Stimulated activated CD4-positive, alpha-beta T cell treated with anti-CD3 and anti-CD28 coated beads, Interleukin-12 subunit alpha, Interleukin-12 subunit beta, amount 100 ng/mL, for 24 hours (primary cell): ENCODE data around the gene RASGRF2.
"Not testable (repeated sequence)": the region's sequence is repeated elsewhere in the genome, so short reads cannot be mapped to it uniquely, and the experiment has no call there.

Source experiments
- DNase-seq, 2 experiments: peaks; one replicate each; pipeline ENCODE4 v3.0.0-alpha.2; 2020; ENCODE audit warnings: low read depth in 2 of 2

The RASGRF2 gene

DNA sequence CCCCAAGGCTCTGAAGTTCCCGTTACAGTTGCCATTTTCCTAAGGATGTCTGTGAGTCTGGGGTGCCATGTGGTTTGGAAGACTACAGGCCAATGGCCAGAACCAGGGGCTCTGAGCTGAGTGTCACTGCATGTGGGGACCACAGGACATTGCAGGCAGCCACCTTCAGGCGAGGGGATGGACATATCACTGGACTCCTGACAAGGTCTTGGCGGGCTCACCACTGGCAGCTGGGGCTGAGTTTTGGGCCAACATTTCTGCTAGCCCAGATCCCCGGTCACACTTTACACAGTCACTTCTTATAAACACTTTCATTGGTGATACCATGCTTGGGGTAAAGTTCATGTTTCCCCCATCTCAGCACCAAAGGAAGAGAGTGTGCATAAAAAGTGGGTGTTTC is 109.8 kb downstream of the RASGRF2 start:
- no peak for DNase-seq

DNA sequence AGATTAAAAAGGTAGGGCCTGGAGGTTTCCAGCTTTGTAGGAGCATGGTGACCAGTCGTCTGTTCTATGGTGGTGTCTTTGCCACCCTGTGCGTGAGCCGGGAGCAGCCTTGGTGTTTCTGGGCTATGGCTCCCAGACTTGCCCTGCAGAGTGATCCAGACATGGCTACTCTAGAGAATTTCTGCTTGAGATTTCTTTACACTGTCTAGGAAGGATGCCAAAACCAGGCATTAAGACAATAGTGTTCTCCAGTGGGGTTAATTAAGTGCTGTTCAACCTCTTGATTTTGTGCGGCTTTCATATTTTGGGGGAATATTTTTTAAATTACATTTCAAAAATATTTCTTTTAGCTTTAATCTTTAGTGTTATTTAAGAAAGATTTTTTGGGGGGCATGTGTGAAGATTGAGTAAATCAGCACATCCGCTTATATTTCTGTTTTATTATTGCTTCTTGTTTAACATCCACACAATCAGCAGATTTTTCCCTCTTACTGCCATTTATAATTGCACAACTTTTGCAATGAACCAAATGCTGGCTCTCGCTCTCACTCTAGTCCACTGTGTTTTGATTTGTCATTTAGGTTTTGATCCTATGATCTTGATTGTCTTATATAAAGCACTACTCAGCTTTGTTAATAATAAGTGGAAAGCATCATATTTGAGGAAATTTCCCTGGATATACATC is 110.5 kb downstream of the RASGRF2 start:
- no peak for DNase-seq

DNA sequence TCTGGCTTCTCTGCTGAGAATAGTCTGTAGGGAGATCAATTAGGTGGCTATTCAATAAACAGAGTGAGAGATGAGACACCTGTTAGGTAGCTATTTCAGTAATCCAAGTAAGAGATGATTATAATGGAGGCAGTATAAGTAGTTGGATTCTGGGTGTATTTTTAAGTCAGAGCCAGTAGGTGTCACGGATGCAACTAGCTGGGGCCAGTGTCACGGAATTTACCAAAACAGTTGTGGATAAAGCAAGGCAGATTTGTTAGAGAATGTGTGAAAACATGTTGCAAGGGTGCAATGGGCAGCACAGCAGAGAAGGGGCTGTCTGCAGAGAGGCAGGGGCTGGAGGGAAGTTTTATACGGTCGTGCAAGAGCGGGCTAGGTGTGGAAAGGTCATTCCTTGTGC is 114.9 kb downstream of the RASGRF2 start:
- DNase-seq: no peak

- no peak for DNase-seq
Measured at GRCh38 chr5:81077105-81077504, 116.9 kb downstream of the RASGRF2 start.

DNA sequence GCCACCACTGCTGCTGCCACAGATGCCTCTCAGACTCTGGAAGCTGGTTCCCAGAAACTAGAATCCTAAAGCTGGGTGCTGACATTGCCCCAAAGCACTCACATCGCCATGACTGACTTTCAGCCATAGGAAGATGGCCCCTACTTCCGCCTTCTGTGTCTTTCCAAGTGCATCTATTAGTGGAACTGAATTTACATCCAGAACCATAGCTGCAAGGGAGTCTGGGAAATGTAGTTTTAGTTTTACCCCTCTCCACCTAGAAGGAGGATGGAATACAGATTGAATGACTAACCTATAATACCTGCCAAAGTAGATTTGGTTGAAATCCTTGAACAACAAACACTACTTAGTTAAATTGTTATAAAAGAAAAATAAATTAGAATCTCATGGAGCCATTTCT is 118.8 kb downstream of the RASGRF2 start:
- DNase-seq: no peak

DNA sequence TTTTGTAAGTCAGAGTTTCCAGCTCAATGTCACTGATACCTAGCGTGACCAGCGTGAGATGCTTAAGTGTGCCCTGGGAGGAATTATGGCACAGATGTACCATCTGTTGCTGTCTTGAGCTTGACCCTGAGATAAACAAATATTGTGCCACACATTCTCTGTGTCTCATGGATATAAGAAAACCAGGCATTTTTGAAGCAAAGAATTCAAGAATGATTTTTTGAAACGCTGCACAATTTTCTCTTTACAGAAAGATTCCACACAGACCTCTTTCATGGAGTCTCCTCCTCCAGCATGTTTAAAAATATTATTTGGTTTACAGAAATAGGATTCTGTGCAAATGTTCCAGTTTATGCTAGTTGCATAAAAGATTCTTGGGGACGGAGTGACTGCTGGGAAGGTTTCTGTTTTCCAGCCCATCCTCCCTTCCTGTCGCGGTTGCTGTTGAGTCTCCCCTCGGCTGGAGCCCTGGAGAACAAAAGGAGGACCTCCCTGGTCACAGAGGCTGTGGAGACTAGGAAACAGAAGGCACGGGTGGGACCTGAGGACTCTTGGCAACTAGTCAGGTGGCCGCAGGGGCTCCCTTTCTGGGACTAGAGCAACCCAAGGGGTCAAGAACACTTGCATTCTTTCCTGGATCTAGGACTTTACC is 120.8 kb downstream of the RASGRF2 start:
- DNase-seq: no peak

- no peak for DNase-seq
Measured at GRCh38 chr5:81081461-81081835, 121.3 kb downstream of the RASGRF2 start.

GRCh38 chr5:81086881-81087281 is 126.7 kb downstream of the RASGRF2 start:
- DNase-seq: no peak

GRCh38 chr5:81091199-81091598 is 131.0 kb downstream of the RASGRF2 start:
- DNase-seq: no peak

DNA sequence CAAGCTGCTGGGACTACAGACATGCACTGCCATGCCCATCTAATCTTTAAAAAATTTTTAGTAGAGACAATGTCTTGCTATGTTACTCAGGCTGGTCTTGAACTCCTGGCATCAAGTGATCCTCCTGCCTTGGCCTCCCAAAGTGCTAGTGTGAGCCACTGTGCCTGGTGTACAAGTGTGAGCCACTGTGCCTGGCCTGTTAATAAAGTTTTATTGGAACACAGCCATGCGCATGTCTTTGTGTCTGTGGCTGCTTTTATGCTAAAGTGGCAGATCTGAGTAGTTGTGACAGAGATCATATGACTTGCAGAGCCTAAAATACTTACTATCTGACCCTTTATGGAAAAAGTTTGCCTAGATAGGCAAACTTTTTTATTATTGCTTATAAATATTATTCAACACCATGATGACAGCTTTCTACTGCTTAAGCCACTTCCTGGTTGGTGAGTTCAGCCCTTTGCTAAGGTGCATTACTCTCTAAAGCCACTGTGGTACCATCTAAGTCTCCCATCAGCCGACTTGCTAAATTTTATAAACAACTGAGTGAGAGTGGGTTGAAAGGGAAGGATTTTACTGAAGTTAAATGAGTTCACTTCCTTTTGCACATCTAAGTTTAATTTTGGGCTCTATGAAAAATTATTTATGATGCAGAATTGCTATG is 133.5 kb downstream of the RASGRF2 start:
- DNase-seq: no peak

DNA sequence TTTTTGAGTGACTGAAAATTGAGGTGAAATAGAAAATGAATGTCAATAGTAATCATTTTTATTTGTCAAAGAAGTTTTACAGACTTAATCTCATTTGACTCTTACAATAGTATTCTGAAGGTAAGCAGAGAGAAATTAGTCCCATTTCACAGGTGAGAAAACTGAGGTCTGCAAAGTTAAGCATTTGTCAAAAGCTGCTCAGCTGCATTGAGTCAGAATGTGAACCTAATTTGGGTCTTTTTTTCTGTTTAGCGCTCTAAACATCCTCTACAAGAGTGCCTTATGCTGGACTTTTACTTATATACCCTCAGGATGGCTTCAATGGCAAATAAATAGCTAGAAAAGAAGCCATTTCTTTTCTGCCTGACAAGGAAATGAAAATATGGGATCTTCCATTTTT is 135.7 kb downstream of the RASGRF2 start:
- DNase-seq: no peak

GRCh38 chr5:81097713-81098112 is 137.6 kb downstream of the RASGRF2 start:
- no peak for DNase-seq

- DNase-seq: no peak
Measured at GRCh38 chr5:81105261-81105877, 145.2 kb downstream of the RASGRF2 start.

GRCh38 chr5:81115261-81115660 is 155.1 kb downstream of the RASGRF2 start:
- no peak for DNase-seq

DNA sequence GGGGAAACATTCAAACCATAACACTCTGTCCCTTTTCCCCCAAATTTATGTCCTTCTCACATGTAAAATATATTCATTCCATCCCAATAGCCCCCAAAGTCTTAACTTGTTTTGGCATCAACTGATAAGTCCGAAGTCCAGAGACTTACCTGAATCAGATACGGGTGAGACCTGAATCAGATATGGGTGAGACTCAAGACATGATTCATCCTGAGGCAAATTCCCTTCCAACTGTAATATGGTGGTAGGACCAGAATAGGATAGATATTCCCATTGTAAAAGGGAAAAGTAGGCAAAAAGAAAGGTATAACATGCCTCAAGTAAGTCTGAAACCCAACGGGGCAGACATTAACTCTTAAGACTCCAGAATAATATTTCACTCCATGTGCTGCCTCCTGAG is 157.4 kb downstream of the RASGRF2 start:
- DNase-seq: no peak

- no peak for DNase-seq
Measured at GRCh38 chr5:81121273-81121672, 161.1 kb downstream of the RASGRF2 start.

- no peak for DNase-seq
Measured at GRCh38 chr5:81121836-81122630, 161.9 kb downstream of the RASGRF2 start.

- DNase-seq: not testable (repeated sequence)
Measured at GRCh38 chr5:81124689-81125088, 164.5 kb downstream of the RASGRF2 start.

DNA sequence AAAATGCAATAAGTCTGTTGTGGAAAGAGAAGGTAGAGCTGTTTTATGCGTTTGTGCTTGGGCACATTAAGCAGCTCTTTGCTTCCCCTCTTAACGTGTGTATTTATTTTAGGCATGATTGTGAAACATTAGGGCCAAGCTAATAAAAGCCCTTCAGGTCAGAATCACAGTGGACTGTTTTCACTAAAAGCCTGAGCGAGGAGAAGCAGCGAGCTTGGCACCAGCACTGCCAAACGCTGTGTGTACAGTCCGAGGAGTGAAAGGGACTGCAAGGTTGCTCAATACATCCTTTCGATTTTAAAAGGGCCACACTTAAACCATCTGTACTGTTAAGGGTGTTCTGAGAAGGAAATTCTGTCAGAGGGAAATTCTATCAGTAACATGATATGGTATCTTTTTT is 165.8 kb downstream of the RASGRF2 start:
- DNase-seq: no peak

- no peak for DNase-seq
Measured at GRCh38 chr5:81128416-81128815, 168.3 kb downstream of the RASGRF2 start.

DNA sequence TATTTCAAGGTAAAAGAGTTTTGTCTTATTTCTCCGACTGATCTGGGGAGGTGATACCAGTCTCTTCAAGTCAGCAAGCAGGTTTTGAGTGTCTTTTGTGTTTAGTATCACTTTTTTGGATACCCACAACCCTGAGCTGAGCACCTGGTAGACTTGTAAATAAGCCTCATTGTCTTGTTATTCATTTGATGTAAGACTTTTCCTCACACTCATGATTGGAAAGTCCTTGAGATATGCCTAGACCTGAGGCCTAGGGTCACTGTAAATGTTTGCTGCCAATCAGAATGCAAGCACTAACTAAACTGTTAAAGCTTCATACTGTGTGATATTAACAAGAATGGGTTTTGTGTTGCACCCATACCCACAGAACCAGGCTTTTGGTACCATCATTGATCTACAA is 172.2 kb downstream of the RASGRF2 start:
- DNase-seq: no peak

DNA sequence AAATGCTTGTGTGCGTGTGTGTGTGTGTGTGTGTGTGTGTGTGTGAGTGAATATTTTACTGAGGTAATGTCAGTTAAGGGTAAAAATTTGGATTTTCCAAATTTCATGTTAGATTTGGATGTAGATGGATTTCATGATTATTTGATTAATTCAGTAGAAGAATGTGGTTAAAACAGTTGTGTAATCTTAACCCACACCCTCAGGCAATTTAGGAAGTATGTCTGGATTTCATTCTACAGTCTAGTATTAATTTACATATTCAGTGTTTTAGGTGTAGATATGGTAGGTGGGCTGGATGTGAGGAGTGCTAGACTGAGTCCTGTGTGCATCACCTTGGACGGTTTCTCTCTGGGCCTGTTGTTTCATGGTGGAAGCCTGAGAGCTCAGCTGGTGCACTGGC is 173.9 kb downstream of the RASGRF2 start:
- no peak for DNase-seq
